Posterior vena cava (tissue), 2 donors: ENCODE data around the gene ATP5F1D. TPM values are rescaled to one million over a fixed set of nuclear protein-coding genes. Genes with fewer than 3 reads are reported as not detected.
A peak's percentile ranks its signal among the peaks of the same experiment; 100 is the strongest.

Source experiments
- DNase-seq: peaks from one replicate; pipeline ENCODE4 v3.0.0-alpha.2; 2020; ENCODE audit warnings: low spot score
- intact Hi-C, 2 donors: fragments of 100-400 bp; cut with DNase I; formaldehyde crosslinking; loops; one replicate each; pipeline versions ENCODE4 v1.14.1 to v1.14.2; 2022 to 2023
- total RNA-seq, 2 donors: library from RNA; stranded (reverse); fragmentation: NEBNext Ultra II Directional; extraction: Animal tissue kit (Norgen Biotek cat#: 25700); gene quantifications; one replicate each; pipeline ENCODE4 v1.2.1, GENCODE V29; 2021
- donor health status: DM: yes; HTN: yes; CAD: no.
- donor health status: DM: yes; HTN: yes; CAD: no.

The ATP5F1D gene
- total RNA-seq, 2 donors from 2014 or later, result 125 to 137 TPM

DNA sequence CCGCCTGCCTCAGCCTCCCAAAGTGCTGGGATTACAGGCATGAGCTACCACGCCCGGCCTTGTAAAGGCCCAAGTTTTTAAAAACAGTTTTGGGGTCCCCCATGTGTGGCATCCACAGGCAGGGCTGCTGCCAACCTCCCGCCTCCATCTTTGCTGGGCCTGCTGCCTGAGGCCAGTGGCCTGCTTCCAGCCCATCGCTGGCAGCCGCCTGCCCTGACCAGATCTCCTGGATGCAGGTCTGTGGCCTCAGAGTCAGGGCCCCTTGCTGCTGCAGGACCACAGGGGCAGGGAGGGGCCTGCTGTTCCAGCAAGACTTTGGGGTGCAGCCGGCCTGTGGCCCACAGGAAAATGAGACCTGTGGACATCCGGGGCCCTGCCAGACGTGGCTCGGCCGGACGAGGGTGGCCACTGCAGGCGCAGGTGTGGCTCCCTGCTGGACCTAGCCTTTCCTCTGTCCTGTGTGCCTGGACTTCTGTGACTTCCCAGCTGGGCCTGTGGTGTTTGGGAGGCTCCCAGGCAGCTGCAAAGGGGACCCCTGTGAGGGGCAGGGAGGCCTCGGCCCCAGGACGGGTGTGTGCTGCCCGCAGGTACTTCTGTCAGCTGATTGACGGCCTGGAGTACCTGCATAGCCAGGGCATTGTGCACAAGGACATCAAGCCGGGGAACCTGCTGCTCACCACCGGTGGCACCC, 21.6 kb upstream of the ATP5F1D start:
- intact Hi-C loops, result loop anchor here in 1 of 2 donors (2.0 kb wide), 1 partner anchor 19 kb away; the partner anchor contains the start of gene CBARP
- no peak for DNase-seq

DNA sequence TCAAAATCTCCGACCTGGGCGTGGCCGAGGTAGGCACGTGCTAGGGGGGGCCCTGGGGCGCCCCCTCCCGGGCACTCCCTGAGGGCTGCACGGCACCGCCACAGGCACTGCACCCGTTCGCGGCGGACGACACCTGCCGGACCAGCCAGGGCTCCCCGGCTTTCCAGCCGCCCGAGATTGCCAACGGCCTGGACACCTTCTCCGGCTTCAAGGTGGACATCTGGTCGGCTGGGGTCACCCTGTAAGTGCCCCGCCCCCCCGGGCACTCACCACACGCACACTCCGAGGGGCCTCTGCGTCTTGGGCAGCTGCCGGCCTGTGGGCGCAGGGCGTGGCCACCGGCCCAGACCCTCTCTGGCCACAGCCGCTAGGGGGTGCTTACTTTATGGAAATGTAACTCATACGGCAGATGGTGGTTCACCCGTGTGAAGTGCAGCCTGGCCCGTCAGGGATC, 21.0 kb upstream of the ATP5F1D start:
- no peak for DNase-seq
- intact Hi-C loops, result loop anchor here in 1 of 2 donors (2.0 kb wide), 1 partner anchor 18 kb away; the partner anchor contains the start of gene CBARP

DNA sequence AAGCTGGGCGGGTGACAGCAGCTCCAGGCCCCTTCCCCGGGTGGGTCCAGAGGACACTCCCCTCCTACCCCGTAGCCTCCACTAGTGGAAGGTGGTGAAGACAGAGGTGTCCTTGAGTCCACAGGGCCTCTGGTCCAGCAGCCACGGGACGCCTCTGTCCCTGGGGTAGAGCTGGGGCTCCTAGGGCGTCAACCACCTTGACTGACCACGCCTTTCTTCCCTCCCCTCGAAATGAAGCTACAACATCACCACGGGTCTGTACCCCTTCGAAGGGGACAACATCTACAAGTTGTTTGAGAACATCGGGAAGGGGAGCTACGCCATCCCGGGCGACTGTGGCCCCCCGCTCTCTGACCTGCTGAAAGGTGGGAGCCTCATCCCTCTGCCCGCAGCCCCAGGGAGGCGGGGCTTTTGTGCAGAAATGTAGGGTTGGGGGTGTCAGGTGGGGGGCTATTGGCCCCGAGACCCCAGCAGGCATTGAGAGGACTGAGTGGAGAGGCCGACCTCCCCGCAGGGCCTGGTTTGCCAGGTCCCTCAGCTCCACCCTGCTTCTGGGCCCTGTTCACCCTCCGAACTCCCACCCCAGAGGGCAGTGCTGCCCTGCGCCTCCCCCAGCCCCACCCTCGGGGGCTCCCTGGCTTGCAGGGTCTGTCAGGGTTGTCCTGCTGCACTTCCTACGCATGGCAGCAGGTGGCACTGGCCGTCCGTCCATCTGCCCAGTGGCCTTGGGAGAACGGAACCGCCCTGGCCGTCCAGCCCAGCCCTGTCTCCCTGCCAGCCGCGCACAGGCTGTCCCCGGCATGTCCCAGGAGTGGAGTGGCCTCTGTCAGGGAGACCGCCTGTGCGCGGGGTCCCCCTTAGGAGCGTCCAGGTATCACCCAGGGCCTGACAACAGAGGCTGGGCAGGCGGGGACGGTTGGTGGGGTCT, 20.3 kb upstream of the ATP5F1D start:
- intact Hi-C loops, result loop anchor here in 1 of 2 donors (2.0 kb wide), 1 partner anchor 18 kb away; the partner anchor contains the start of gene CBARP
- DNase-seq, result peak; percentile 91

DNA sequence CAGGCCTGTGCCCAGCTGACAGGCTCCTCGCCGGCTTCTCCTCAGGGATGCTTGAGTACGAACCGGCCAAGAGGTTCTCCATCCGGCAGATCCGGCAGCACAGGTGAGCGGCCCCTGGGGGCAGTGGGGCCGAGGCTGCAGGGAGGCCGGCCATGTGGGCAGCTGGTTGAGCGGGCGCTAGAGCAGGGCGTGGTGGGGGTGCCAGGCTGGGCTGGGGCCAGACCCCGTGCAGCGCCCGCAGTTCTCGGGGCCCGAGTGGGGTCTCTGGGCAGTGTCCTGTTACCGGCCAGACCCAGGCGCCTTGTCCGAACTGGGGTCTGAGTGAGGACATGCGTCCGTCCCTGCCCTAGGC, 19.7 kb upstream of the ATP5F1D start:
- intact Hi-C loops, result loop anchor here in 1 of 2 donors (2.0 kb wide), 1 partner anchor 17 kb away; the partner anchor contains the start of gene CBARP
- no peak for DNase-seq

DNA sequence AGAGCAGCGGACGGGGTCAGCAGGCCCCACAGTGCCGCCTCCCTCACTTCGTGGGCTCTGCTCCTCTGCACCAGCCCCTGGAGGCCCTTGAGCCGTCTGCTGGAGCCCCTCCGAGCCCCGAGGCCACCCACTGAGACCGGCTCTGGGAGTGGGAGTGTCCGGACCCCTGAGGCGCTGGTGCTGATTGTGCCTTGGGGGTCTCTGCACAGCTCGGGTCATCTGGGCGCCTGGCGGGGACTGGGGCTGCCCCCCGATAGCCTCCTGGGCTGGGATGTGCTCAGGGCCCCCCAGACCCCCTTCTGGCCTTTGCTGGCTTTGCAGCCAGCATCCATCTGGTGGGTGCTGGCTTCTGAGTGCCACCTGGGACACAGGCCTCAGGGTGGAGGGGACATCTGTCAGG, 19.2 kb upstream of the ATP5F1D start:
- intact Hi-C loops, result no loop called here

DNA sequence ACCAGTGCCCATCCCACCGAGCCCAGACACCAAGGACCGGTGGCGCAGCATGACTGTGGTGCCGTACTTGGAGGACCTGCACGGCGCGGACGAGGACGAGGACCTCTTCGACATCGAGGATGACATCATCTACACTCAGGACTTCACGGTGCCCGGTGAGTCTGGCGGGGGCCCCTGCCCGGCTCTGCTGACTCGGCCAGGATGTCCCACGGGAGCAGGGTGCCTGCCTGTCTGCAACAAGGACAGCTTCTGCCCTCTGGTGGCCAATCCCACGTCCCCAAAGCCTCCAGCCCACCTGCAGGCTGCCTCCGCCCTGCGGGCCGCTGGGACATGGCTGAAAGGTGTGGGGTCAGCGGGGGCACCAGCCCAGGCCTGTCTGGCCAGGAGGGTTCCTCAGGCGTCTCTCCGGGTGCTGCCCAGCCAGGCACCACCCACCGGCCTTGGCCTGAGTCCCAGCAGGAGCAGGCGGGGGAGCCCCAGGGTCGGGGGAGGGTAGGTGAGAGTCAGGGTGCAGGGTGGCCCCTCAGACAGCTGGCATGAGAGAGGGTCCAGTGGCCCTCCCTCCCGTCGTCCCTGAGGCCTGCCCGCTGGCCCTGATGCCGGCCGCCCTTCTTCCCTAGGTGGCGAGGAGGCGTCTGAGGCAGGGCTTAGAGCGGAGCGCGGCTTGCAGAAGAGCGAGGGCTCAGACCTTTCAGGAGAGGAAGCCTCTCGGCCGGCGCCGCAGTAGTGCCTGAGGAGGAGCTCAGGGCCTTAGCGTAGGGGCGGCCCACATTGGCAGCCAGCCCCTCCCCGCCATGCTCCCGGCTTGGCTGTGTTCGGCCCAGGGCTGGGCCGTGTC, 18.3 kb upstream of the ATP5F1D start:
- DNase-seq, result no peak
- intact Hi-C loops, result no loop called here

More for the DNA sequence above, 19.2 kb upstream of the ATP5F1D start:
- no peak for DNase-seq

DNA sequence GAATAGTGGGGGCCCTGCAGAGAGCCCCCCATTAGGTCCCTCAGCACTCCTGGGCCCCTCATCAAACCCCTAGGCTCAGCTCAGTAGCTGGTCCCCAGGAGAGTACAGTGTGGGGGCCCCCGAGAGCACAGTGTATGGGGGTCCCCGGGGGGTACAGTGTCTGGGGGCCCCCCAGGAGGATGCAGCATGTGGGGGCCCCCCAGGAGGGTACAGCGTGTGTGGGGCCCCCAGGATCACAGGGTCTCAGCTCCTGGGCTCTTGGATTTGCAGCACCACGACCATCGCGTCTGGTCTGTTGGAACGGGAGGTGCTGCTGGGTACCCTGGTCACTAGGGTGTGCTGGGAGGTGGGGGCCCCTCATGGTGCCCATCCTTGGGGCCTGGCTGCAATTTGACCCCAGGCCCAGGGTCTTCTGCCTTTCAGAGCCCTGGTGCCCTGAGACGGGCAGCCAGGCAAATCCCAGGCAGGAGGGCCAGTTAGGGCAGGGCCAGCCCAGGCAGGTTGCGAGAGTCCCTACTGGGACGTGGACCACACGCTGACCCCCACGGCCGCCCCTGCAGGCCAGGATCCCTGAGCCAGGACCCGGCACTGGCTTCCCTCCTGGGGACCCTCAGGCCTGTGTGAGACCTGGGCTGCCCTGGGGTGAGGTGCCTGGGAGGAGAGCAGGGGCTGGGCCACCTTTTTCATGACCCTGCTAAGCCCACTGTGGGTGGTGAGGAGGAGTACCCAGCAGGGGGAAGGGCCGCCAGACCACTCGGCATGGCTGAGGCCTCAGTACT, 17.3 kb upstream of the ATP5F1D start:
- intact Hi-C loops, result no loop called here

DNA sequence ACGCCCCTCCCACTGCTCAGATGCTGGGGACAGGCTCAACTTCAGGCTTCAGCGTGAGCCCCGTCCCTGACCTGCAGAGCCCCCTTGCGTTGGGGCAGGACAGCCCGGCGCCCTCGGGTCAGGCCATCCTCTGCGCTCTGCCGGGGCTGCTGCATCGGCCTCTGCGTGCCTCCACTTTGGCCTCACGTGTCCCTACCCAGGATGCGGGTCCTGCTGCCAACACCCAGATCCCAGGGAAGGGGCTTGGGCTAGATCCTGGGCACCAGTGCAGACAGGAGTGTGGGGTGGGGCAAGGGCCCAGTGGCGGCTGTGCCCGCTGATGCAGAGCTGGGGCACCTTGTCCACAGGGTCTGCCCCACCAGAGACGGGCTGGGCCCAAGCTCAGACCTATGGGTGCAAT, 16.7 kb upstream of the ATP5F1D start:
- DNase-seq, result no peak
- intact Hi-C loops, result no loop called here

More for the DNA sequence above, 17.3 kb upstream of the ATP5F1D start:
- no peak for DNase-seq

DNA sequence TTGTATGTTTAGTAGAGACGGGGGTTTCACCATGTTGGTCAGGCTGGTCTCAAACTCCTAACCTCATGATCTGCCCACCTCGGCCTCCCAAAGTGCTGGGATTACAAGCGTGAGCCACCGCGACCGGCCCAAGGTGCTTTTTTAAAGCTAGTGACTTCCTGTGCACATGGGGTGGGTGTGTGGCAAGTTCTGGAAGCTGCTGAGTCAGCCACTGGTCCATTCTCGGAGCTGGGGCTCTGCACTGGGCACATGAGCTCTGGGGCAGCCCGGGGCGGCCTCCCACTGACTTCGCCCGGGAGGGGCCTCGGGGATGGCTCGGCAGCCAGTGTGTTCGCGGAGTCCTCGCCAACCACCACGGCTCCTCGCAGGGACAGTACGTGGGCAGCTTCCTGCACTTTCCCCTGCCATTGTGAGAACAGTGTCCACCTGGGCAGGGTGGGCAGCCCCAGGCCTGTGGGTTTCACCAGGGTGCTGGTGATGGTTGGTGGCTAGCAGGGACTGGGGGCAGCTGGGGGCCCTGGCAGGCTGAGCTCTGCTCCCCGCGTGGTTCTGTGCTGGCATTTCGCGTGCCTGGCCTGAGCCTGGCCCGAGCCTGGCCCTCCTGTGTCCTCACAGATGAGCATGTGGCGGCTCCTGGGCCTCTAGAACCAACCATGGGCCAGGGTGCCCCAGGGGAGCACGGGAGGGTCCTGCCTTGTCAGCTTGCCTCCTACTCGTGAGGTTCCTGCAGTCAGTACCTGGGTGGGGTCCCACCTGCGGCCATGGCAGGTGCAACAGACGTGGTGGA, 15.9 kb upstream of the ATP5F1D start:
- intact Hi-C loops, result no loop called here
- DNase-seq, result no peak

DNA sequence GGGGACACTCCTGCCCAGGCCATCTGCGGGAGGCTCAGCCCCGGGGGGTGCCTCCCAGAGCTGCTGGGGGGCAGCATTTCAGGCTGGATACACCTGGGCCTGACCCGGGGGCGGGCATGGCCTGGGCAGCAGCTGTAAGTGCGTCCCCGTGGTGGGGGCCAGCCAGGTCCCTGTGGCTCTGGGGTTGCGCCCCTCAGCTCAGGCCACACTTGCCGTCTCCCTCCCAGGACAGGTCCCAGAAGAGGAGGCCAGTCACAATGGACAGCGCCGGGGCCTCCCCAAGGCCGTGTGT, 15.4 kb upstream of the ATP5F1D start:
- intact Hi-C loops, result no loop called here
- DNase-seq, result no peak

DNA sequence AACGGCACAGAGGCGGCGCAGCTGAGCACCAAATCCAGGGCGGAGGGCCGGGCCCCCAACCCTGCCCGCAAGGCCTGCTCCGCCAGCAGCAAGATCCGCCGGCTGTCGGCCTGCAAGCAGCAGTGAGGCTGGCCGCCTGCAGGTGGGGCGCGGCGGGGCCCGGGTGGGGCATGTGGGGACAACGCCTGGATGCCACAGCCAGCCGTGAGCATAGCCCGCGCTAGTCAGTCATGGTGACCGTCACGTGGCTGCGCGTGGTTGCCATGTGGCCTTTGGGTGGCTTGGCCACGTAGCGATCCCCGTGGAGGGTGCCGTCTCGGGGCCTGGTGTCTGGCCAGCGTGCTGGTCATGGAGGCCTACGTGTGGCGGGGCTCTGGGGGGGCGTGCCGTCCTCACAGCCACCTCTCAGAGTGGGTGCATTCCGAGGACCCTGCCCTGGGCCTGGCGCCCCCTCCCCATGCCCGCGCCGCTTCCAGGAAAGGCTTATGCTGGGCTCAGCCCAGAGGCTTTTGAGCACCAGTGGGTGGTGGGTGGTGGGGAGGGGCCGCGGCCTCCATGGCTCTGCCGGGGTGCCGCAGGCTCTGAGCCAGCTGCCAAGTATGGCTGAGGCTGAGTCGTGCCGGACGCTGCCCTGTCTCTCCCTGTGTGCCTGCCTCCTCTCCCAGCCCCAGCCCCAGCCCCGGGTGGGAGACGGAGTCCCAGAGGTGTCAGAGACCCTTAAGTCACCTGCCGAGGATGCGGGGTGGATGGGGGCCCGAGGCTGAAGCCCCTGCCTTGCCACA, 14.8 kb upstream of the ATP5F1D start:
- DNase-seq, result no peak
- intact Hi-C loops, result no loop called here

DNA sequence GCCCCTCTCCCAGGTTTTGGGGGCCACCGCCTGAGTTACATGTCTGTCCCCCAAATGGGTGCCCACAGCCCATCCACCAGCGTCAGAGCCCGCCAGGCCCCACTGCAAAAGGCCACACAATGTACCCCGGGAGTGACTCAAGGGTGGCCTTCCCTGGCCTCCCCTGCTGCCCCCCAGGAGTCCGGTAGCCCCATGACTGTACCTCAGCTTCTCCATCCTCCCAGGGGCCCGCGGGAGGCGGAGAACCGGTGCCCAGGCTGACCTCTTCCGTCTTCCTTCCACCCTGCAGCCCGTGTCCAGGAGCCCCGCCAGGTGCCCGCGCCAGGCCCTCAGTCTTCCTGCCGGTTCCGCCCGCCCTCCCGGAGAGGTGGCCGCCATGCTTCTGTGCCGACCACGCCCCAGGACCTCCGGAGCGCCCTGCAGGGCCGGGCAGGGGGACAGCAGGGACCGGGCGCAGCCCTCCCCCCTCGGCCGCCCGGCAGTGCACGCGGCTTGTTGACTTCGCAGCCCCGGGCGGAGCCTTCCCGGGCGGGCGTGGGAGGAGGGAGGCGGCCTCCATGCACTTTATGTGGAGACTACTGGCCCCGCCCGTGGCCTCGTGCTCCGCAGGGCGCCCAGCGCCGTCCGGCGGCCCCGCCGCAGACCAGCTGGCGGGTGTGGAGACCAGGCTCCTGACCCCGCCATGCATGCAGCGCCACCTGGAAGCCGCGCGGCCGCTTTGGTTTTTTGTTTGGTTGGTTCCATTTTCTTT, 14.1 kb upstream of the ATP5F1D start:
- no peak for DNase-seq
- intact Hi-C loops, result no loop called here

DNA sequence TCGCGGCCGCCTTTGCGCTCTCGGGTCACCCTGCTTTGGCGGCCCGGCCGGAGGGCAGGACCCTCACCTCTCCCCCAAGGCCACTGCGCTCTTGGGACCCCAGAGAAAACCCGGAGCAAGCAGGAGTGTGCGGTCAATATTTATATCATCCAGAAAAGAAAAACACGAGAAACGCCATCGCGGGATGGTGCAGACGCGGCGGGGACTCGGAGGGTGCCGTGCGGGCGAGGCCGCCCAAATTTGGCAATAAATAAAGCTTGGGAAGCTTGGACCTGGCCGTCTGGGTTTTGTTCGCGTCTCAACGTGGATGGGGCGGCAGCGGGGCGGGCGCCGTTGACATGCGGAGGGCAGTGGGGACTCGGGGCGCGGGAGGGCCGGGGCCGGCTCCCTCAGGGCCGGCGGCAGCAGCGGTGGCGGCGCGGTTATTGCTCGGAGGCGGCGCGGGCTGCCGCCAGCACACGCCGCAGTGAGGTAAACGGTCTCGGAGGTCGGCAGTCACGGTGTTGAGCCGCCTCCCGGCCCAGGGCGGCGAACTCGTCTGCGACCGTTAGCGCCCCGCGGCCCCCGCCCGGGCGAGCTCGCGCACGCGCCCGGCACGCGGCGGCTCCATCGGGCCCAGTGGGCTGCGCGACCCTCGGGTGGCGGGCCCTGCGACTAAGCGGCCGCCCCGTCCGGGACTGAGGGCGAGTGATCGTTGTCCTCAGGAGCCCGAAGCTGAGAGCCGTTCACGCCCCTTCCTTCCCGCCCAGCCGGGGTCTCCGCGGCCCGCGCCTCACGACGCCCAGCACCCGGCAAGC, 13.2 kb upstream of the ATP5F1D start:
- DNase-seq, result no peak
- intact Hi-C loops, result no loop called here

DNA sequence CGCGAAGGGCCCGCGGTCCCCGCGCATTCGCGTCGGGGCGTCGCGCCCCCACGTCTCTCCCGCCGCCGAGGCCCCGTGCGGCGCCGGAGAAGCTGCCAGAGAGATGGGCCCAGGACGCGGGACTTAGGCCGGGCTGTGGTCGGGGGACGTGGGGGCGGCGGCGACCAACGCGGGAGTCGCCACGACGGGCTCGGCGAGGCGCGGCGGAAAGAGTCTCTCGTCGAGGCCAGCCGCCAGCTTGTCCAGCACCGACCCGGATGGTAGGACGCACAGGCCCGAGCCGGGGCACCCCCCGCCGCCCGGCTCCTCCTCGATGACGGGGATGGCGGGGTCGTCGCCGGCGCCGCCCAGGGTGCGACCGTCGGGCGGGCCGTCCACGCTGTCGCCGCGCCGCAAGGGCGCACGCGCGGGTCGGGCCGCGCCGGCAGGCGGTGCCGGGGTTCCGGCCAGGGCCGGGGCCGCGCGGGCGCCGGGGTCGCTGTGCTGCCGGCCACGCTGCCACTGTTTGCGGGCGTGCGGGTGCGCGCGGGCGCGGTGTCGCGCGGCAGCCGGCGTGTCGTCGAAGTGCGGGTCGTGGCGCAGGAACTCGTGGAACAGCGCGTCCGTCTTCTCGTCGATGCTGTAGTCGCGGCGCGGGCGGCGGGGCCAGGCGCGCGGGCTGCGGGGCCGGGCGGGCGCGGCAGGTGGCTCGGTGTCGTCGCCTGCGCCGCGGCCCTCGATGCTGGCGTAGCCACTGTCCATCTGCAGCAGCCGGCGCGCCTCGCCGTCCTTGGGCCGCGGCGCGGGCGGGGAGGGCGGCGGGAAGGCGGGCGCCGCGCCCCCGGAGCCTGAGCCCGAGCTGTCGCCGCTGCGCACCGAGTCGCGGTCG, 12.3 kb upstream of the ATP5F1D start:
- no peak for DNase-seq
- intact Hi-C loops, result no loop called here
